Esophagus muscularis mucosa (tissue), 4 donors: ENCODE measurements around the gene CMTM3. TPM values are rescaled to one million over a fixed set of nuclear protein-coding genes. Genes with fewer than 3 reads are reported as not detected.
"Not testable (repeated sequence)": the region's sequence is repeated elsewhere in the genome, so short reads cannot be mapped to it uniquely, and the experiment has no call there.

Experiments
- DNase-seq: peaks from one replicate; pipeline ENCODE4 v3.0.0-alpha.2; 2017; ENCODE audit errors: extremely low spot score
- H3K27ac ChIP-seq, 4 donors: fragments of 200-600 bp; sonication (generic); replicated peaks in 1 of 4; 1 replicate in 3 of 4; 2 replicates in 1 of 4; pipeline ENCODE4 v1.5.1; 2016 to 2019; ENCODE audit warnings: mild to moderate bottlenecking in 1 of 4
- H3K27me3 ChIP-seq, 4 donors: fragments of 200-600 bp; sonication (generic); one replicate each; pipeline versions ENCODE4 v1.5.1 to v1.6.0; 2016 to 2019
- H3K36me3 ChIP-seq, 4 donors: fragments of 200-600 bp; sonication (generic); one replicate each; pipeline ENCODE4 v1.5.1; 2016 to 2019
- H3K4me1 ChIP-seq, 4 donors: fragments of 200-600 bp; sonication (generic); one replicate each; pipeline ENCODE4 v1.5.1; 2016 to 2019
- H3K4me3 ChIP-seq, 4 donors: fragments of 200-600 bp; sonication (generic); 1 replicate in 2 of 4; 2 replicates in 2 of 4; pipeline ENCODE4 v1.5.1; 2016 to 2019; ENCODE audit warnings: mild to moderate bottlenecking in 4 of 4, moderate library complexity in 1 of 4
- H3K9me3 ChIP-seq, 4 donors: fragments of 200-600 bp; sonication (generic); 1 replicate in 3 of 4; 2 replicates in 1 of 4; pipeline ENCODE4 v1.5.1; 2016 to 2019
- CTCF ChIP-seq, 3 experiments: fragments of 200-600 bp in 2 of 3; fragments of 450-650 bp in 1 of 3; sonication (generic) in 2 of 3; IDR thresholded peaks; one replicate each; pipeline ENCODE4 v1.5.1; 2017 to 2019; ENCODE audit warnings: antibody characterized with exemption in 3 of 3, mild to moderate bottlenecking in 2 of 3, moderate library complexity in 1 of 3
- EP300 ChIP-seq: sonication (generic); formaldehyde crosslinking; IDR thresholded peaks from one replicate; pipeline ENCODE4 v1.6.1; 2017; ENCODE audit warnings: antibody characterized with exemption
- POLR2A ChIP-seq: fragments of 450-650 bp; IDR thresholded peaks from one replicate; pipeline ENCODE4 v1.6.1; 2017; ENCODE audit warnings: antibody characterized with exemption, moderate library complexity, mild to moderate bottlenecking, low read depth
- POLR2AphosphoS5 ChIP-seq, 2 donors: sonication (generic); formaldehyde crosslinking; IDR thresholded peaks; one replicate each; pipeline ENCODE4 v1.6.1; 2017; ENCODE audit warnings: antibody characterized with exemption in 2 of 2
- WGBS: methylation state at CpG from one replicate; pipeline ENCODE4 v1.1.5; 2018; 5-methylcytosine and 5-hydroxymethylcytosine counted together
- intact Hi-C: fragments of 100-400 bp; cut with DNase I; formaldehyde crosslinking; loops from one replicate; pipeline ENCODE4 v1.15.1; 2023
- total RNA-seq, 4 donors: library from RNA; depleted of rRNA; stranded (reverse); fragments of >200 nt; gene quantifications; one replicate each; pipeline versions ENCODE4 v1.1.0 to v1.2.1, GENCODE V29; 2016

Gene CMTM3
- total RNA-seq, 4 donors from 2014 or later, result 13.7 to 24.5 (median 17.3) TPM

GRCh38 chr16:66608241-66609138 lies 4.0 kb downstream of the CMTM3 start:
- peak overlapping the region in 3 of 4 donors; percentile 3 to 34 (median 28) for H3K27ac ChIP-seq
- no peaks in the 10 kb centered on the region for H3K9me3 ChIP-seq
- H3K4me3 ChIP-seq, result no peak overlapping the region
- intact Hi-C loops, result loop anchor here (5.0 kb wide), 3 partner anchors 121 to 259 kb away; partner anchors contain the start of gene DYNC1LI2
- WGBS, result 41% methylated on average over 13 of the region's 17 CpGs
- H3K36me3 ChIP-seq, result peaks cover 7 to 46% (median 43%) of the 10 kb centered on the region in 4 donors
- no peak for DNase-seq
- peaks cover 24 to 46% (median 44%) of the 10 kb centered on the region in 4 donors for H3K4me1 ChIP-seq
- peaks cover 0 to 27% (median 0%) of the 10 kb centered on the region in 4 donors for H3K27me3 ChIP-seq
- TF ChIP-seq EP300, result no peak
- TF ChIP-seq POLR2AphosphoS5 (IDR thresholded peaks at IDR 0.05), result peak in 1 of 2 donors; percentile 45
- peak; percentile 79 to 95 (median 83) for TF ChIP-seq CTCF (IDR thresholded peaks at IDR 0.05)
- no peak for TF ChIP-seq POLR2A

GRCh38 chr16:66609139-66609510 lies 4.6 kb downstream of the CMTM3 start:
- no peak overlapping the region for H3K4me3 ChIP-seq
- DNase-seq, result no peak
- peaks cover 0 to 21% (median 0%) of the 10 kb centered on the region in 4 donors for H3K27me3 ChIP-seq
- WGBS, result 84% methylated on average over 9 of the region's 12 CpGs
- H3K9me3 ChIP-seq, result no peaks in the 10 kb centered on the region
- H3K4me1 ChIP-seq, result peaks cover 18 to 40% (median 38%) of the 10 kb centered on the region in 4 donors
- H3K36me3 ChIP-seq, result peaks cover 7 to 52% (median 48%) of the 10 kb centered on the region in 4 donors
- intact Hi-C loops, result loop anchor here (5.0 kb wide), 3 partner anchors 122 to 258 kb away; partner anchors contain the start of gene DYNC1LI2
- TF ChIP-seq POLR2A (no peak), POLR2AphosphoS5 (IDR thresholded peaks at IDR 0.05) (no peak), CTCF (IDR thresholded peaks at IDR 0.05) (no peak)
- peak overlapping the region in 3 of 4 donors; percentile 3 to 34 (median 28) for H3K27ac ChIP-seq

GRCh38 chr16:66610111-66610820 lies 5.8 kb downstream of the CMTM3 start:
- Histone ChIP-seq H3K9me3 (no peaks in the 10 kb centered on the region), H3K4me3 (no peak overlapping the region), H3K36me3 (peaks cover 7 to 60% (median 54%) of the 10 kb centered on the region in 4 donors), H3K4me1 (peaks cover 18 to 31% (median 27%) of the 10 kb centered on the region in 4 donors), H3K27me3 (peaks cover 0 to 9% (median 0%) of the 10 kb centered on the region in 4 donors), H3K27ac (no peak overlapping the region)
- 77% methylated on average over 10 of the region's 14 CpGs for WGBS
- no peak for DNase-seq
- TF ChIP-seq POLR2AphosphoS5 (IDR thresholded peaks at IDR 0.05), result no peak
- no peak for TF ChIP-seq CTCF (IDR thresholded peaks at IDR 0.05)
- TF ChIP-seq EP300, result no peak
- TF ChIP-seq POLR2A, result no peak
- intact Hi-C loops, result no loop called here

GRCh38 chr16:66611911-66612310 lies 7.4 kb downstream of the CMTM3 start:
- H3K4me1 ChIP-seq, result peaks cover 9 to 17% (median 13%) of the 10 kb centered on the region in 4 donors
- H3K36me3 ChIP-seq, result peaks cover 7 to 64% (median 55%) of the 10 kb centered on the region in 4 donors
- whole genome bisulfite sequencing, result 86% methylated on average over 3 of the region's 8 CpGs
- H3K27me3 ChIP-seq, intact Hi-C loops, H3K4me3 ChIP-seq, DNase-seq, H3K27ac ChIP-seq, H3K9me3 ChIP-seq: not testable (repeated sequence)

- H3K9me3 ChIP-seq, result no peaks in the 10 kb centered on the region
- H3K27me3 ChIP-seq, result no peaks in the 10 kb centered on the region
- H3K36me3 ChIP-seq, result peaks cover 7 to 64% (median 55%) of the 10 kb centered on the region in 4 donors
- no peak overlapping the region for H3K27ac ChIP-seq
- TF ChIP-seq CTCF (IDR thresholded peaks at IDR 0.05) (no peak), EP300 (no peak), POLR2AphosphoS5 (IDR thresholded peaks at IDR 0.05) (no peak), POLR2A (no peak)
- no peak for DNase-seq
- intact Hi-C loops, result no loop called here
- 87% methylated on average over 5 of the region's 14 CpGs for WGBS
- peaks cover 9 to 17% (median 13%) of the 10 kb centered on the region in 4 donors for H3K4me1 ChIP-seq
- H3K4me3 ChIP-seq, result no peak overlapping the region
Measured at GRCh38 chr16:66612422-66612821, 7.9 kb downstream of the CMTM3 start.
